ENCODE results near the gene UNC13C. TPM values are rescaled to one million over a fixed set of nuclear protein-coding genes. Genes with fewer than 3 reads are reported as not detected.
A peak's percentile ranks its signal among the peaks of the same experiment; 100 is the strongest.
"Not testable (repeated sequence)": the region's sequence is repeated elsewhere in the genome, so short reads cannot be mapped to it uniquely, and the experiment has no call there.

Gene UNC13C
- total RNA-seq = under 1 TPM in 1 of 2 donors, not detected in 1; 0.28 TPM
- long read RNA-seq = 0 reads

- peak; percentile 27 for ATAC-seq
- peak; percentile 10 to 21 for DNase-seq
- intact Hi-C loops (cut with DNase I, micrococcal nuclease) = no loop called here
Measured at GRCh38 chr15:53978253-53978906, at the start of gene UNC13C. Gene UNC13C (plus strand): TSS chr15:53978441. CDS start chr15:54012904, 34,463 bp downstream.

GRCh38 chr15:53936137-53936536 is 42.1 kb upstream of the UNC13C start:
- ATAC-seq (no peak), DNase-seq (no peak)
- intact Hi-C loops (cut with DNase I, micrococcal nuclease) = no loop called here

GRCh38 chr15:53937632-53938031 is 40.6 kb upstream of the UNC13C start:
- intact Hi-C loops (cut with DNase I, micrococcal nuclease); ATAC-seq; DNase-seq: not testable (repeated sequence)

- intact Hi-C loops (cut with DNase I, micrococcal nuclease) = no loop called here
- no peak for ATAC-seq
- DNase-seq = no peak
Measured at GRCh38 chr15:53950572-53950971, 27.7 kb upstream of the UNC13C start.

GRCh38 chr15:53955396-53955795 is 22.8 kb upstream of the UNC13C start:
- no peak for ATAC-seq
- intact Hi-C loops (cut with DNase I, micrococcal nuclease) = no loop called here

GRCh38 chr15:53962646-53963561 is 15.3 kb upstream of the UNC13C start:
- DNase-seq = peak in 1 of 2 donors; percentile 60
- ATAC-seq = peak; percentile 46
- intact Hi-C loops (cut with DNase I, micrococcal nuclease) = no loop called here

More at GRCh38 chr15:53955396-53955795, 22.8 kb upstream of the UNC13C start:
- no peak for DNase-seq

- DNase-seq (no peak), ATAC-seq (no peak)
- intact Hi-C loops (cut with DNase I, micrococcal nuclease) = no loop called here
Measured at GRCh38 chr15:53963801-53964200, 14.4 kb upstream of the UNC13C start.

- no peak for ATAC-seq
- intact Hi-C loops (cut with DNase I, micrococcal nuclease) = no loop called here
- DNase-seq = no peak
Measured at GRCh38 chr15:53974121-53974520, 4.1 kb upstream of the UNC13C start.

GRCh38 chr15:53974813-53975212 is 3.4 kb upstream of the UNC13C start:
- no peak for DNase-seq
- no peak for ATAC-seq
- intact Hi-C loops (cut with DNase I, micrococcal nuclease) = no loop called here

- no peak for ATAC-seq
- DNase-seq = no peak
- intact Hi-C loops (cut with DNase I, micrococcal nuclease) = no loop called here
Measured at GRCh38 chr15:53976844-53977392, 1.3 kb upstream of the UNC13C start.

GRCh38 chr15:53979051-53979788 is 979 bp downstream of the UNC13C start:
- intact Hi-C loops (cut with DNase I, micrococcal nuclease) = no loop called here

GRCh38 chr15:53980021-53980420 is 1.8 kb downstream of the UNC13C start:
- ATAC-seq = no peak
- intact Hi-C loops (cut with DNase I, micrococcal nuclease) = no loop called here
- no peak for DNase-seq

More at GRCh38 chr15:53979051-53979788, 979 bp downstream of the UNC13C start:
- ATAC-seq (no peak), DNase-seq (no peak)

GRCh38 chr15:53982071-53982680 is 3.9 kb downstream of the UNC13C start:
- ATAC-seq (no peak), DNase-seq (no peak)
- intact Hi-C loops (cut with DNase I, micrococcal nuclease) = no loop called here

- intact Hi-C loops (cut with DNase I, micrococcal nuclease) = no loop called here
- ATAC-seq (no peak), DNase-seq (no peak)
Measured at GRCh38 chr15:53982876-53983275, 4.6 kb downstream of the UNC13C start.

GRCh38 chr15:53984221-53984620 is 6.0 kb downstream of the UNC13C start:
- ATAC-seq (no peak), DNase-seq (no peak)
- intact Hi-C loops (cut with DNase I, micrococcal nuclease) = no loop called here

- no peak for ATAC-seq
Measured at GRCh38 chr15:53985562-53985961, 7.3 kb downstream of the UNC13C start.

GRCh38 chr15:53987480-53987879 is 9.2 kb downstream of the UNC13C start:
- no peak for ATAC-seq
- no peak for DNase-seq
- intact Hi-C loops (cut with DNase I, micrococcal nuclease) = no loop called here

More at GRCh38 chr15:53985562-53985961, 7.3 kb downstream of the UNC13C start:
- intact Hi-C loops (cut with DNase I, micrococcal nuclease) = no loop called here
- DNase-seq = no peak

- ATAC-seq (no peak), DNase-seq (no peak)
- intact Hi-C loops (cut with DNase I, micrococcal nuclease) = no loop called here
Measured at GRCh38 chr15:54007256-54007655, 29.0 kb downstream of the UNC13C start.

- intact Hi-C loops (cut with DNase I, micrococcal nuclease) = no loop called here
- DNase-seq = no peak
- no peak for ATAC-seq
Measured at GRCh38 chr15:54011656-54012055, 33.4 kb downstream of the UNC13C start.

Data from left colon (tissue), 2 donors.